HepG2 (cell line): Measurements from ENCODE around the gene SEM1.
"Not testable (repeated sequence)": the region's sequence is repeated elsewhere in the genome, so short reads cannot be mapped to it uniquely, and the experiment has no call there.

Experiments used
- ATF7-NPFF ChIP-seq: sonication (generic); formaldehyde crosslinking; IDR thresholded peaks from 2 replicates; pipeline ENCODE4 v1.8.1; 2023; ENCODE audit warnings: mild to moderate bottlenecking, low read depth, missing genetic modification reagents, moderate library complexity
- HDAC2 ChIP-seq: sonication (generic); formaldehyde crosslinking; IDR thresholded peaks from 2 replicates; pipeline ENCODE4 v1.4.0; 2020; ENCODE audit warnings: missing genetic modification reagents
- NFE2 ChIP-seq: sonication (generic); formaldehyde crosslinking; IDR thresholded peaks from 2 replicates; pipeline ENCODE4 v1.4.0; 2020; ENCODE audit warnings: missing genetic modification reagents
- ZNF225 ChIP-seq: sonication (generic); formaldehyde crosslinking; IDR thresholded peaks from 2 replicates; pipeline ENCODE4 v1.4.0; 2020; ENCODE audit warnings: mild to moderate bottlenecking, missing genetic modification reagents
- ZNF737 ChIP-seq: sonication (generic); formaldehyde crosslinking; IDR thresholded peaks from 2 replicates; pipeline ENCODE4 v1.5.0; 2020; ENCODE audit warnings: missing genetic modification reagents, mild to moderate bottlenecking, borderline replicate concordance

GRCh38 chr7:96662151-96662550 lies 47.5 kb downstream of the SEM1 start:
- not testable (repeated sequence) for TF ChIP-seq HDAC2; ZNF737; ZNF225 (CRISPR knock-in tag); ATF7-NPFF (CRISPR knock-in tag); NFE2 (CRISPR knock-in tag)
